AG04449 (cell line): ENCODE data around the gene TET2.

Source experiments
- CTCF ChIA-PET: fragments of 350-600 bp; formaldehyde crosslinking; extraction: SDS; loops from one replicate; lab custom pipeline; 2021; ENCODE audit warnings: antibody characterized with exemption; lab: Yijun Ruan, JAX
- POLR2A ChIA-PET: fragments of 400-600, 350-600 bp; formaldehyde crosslinking; extraction: SDS; loops from one replicate; lab custom pipeline; 2020; ENCODE audit warnings: antibody characterized with exemption, inconsistent platforms; lab: Yijun Ruan, JAX
- DNase-seq: peaks from one replicate; pipeline ENCODE4 v3.0.0-alpha.2; 2010; ENCODE audit warnings: low read depth, low spot score
- H3K4me3 ChIP-seq: 2 replicates; pipeline ENCODE4 v1.5.1; 2011; ENCODE audit warnings: low read depth, mild to moderate bottlenecking, control low read depth, low read length
- CTCF ChIP-seq: IDR thresholded peaks from one replicate; pipeline ENCODE4 v1.5.1; 2011; ENCODE audit warnings: mild to moderate bottlenecking, moderate library complexity, low read length, control low read depth, inconsistent platforms; ENCODE audit not compliant: insufficient read depth; ENCODE audit errors: missing control alignments

Gene TET2

DNA sequence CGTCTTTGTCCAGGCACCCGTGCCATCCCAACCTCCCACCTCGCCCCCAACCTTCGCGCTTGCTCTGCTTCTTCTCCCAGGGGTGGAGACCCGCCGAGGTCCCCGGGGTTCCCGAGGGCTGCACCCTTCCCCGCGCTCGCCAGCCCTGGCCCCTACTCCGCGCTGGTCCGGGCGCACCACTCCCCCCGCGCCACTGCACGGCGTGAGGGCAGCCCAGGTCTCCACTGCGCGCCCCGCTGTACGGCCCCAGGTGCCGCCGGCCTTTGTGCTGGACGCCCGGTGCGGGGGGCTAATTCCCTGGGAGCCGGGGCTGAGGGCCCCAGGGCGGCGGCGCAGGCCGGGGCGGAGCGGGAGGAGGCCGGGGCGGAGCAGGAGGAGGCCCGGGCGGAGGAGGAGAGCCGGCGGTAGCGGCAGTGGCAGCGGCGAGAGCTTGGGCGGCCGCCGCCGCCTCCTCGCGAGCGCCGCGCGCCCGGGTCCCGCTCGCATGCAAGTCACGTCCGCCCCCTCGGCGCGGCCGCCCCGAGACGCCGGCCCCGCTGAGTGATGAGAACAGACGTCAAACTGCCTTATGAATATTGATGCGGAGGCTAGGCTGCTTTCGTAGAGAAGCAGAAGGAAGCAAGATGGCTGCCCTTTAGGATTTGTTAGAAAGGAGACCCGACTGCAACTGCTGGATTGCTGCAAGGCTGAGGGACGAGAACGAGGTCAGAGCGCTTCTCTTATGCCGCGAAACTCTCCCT is at the start of gene TET2:
TSS of gene TET2 (plus strand) at position 601 of the 740 bp plus-strand sequence. CDS start 87,067 bp downstream, outside the sequence.
- POLR2A ChIA-PET, result interaction anchor here (0.5 to 2.0 kb wide), 4 partner anchors 59 to 327 kb away, joined by 3 to 12 read pairs (median 4); partner anchors contain the start of gene PPA2
- peak within 1 kb of the TSS; percentile 91 for H3K4me3 ChIP-seq

DNA sequence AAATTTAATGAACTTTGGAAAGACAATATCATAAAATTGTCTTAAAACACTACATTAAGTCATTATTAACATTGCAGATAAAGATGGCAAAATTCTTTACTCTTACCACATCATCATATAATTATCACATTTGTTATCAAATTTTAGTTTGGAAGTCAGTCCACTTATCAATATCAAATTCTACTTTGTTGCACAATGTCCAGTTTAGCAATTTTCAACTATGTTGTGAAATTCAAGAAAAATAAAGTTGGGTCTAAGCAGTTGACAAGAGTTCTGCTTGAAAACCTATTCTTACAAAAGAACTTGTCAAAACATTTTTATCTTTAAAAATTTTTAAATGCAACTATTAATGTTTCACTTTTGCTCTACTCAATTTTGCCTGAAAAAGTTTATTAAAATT is 44.7 kb upstream of the TET2 start:
- no peak overlapping the region for H3K4me3 ChIP-seq
- no peak for TF ChIP-seq CTCF
- ChIA-PET CTCF (no interaction called here), POLR2A (no interaction called here)
- DNase-seq, result no peak

More for the DNA sequence above, at the start of gene TET2:
- CTCF ChIA-PET, result interaction anchor here (0.6 to 1.5 kb wide), 4 partner anchors 10 to 327 kb away, joined by 3 to 8 read pairs (median 4); partner anchors contain the start of gene PPA2
- no peak for DNase-seq
- TF ChIP-seq CTCF, result peak; percentile 2

GRCh38 chr4:105106426-105106825 is 40.2 kb upstream of the TET2 start:
- no peak for TF ChIP-seq CTCF
- ChIA-PET CTCF (interaction anchor here (1.1 to 1.5 kb wide), 2 partner anchors 32 to 365 kb away, joined by 3 to 4 read pairs; no protein-coding TSS in a partner anchor), POLR2A (no interaction called here)
- DNase-seq, result no peak
- no peak overlapping the region for H3K4me3 ChIP-seq

DNA sequence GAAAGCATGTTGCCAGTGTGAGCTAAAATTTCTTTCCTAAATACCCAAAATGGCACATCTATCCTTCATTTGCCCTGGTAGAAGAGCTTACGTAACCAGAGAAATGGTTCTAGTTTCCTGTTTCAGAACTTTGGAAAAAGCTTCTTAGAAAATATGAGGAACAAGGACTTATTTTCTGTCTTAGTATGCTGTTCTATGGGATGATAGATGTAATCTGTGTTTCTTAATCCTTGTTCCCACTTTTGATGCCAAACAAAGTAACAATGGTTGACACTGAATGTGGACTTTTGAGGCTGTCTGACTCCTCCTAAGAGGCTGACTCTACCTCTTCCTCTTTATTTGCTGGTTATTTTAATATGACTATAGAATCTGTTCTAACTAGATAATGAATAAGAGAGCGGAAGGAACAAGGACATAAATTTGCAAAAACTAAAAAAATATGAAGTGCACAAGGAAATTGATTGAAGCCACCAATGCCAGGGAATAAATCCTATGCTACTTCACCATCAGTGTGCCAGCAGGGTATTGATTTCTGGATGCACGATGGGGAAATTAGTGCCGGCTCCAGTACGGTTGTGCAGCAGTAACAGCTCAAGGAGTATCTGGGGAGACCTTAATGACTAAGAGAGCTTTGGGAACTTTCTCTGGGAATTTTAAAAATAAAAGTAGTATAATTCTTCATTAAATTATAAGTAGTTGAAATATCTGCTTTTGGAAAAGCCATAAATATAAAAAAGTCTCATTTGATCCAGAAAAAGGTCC is 39.4 kb upstream of the TET2 start:
- TF ChIP-seq CTCF, result no peak
- ChIA-PET CTCF (interaction anchor here (0.9 to 1.5 kb wide), 4 partner anchors 13 to 366 kb away, joined by 3 to 4 read pairs (median 3); partner anchors contain the start of gene PPA2), POLR2A (no interaction called here)

DNA sequence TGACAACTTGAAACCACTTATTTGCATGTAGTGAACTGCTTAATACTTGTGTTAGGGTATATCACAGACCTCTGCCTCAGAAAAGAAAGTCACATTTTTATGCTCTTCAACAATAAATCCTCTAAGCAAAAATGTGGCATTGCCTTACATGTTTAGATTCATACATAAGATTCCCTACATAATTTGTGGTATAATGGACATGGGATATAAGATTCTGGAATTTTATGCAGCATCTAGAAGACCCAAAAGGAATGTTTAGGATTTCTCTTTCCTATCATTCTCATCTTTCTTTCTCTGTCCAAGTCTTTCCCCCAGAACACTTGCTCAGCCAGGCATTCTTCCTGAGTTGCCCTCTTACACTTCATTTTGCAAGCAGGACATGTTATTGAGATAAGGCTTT is 37.7 kb upstream of the TET2 start:
- ChIA-PET CTCF (no interaction called here), POLR2A (no interaction called here)
- no peak for TF ChIP-seq CTCF
- no peak for DNase-seq
- no peak overlapping the region for H3K4me3 ChIP-seq

More for the DNA sequence above, 39.4 kb upstream of the TET2 start:
- DNase-seq, result no peak
- no peak overlapping the region for H3K4me3 ChIP-seq

DNA sequence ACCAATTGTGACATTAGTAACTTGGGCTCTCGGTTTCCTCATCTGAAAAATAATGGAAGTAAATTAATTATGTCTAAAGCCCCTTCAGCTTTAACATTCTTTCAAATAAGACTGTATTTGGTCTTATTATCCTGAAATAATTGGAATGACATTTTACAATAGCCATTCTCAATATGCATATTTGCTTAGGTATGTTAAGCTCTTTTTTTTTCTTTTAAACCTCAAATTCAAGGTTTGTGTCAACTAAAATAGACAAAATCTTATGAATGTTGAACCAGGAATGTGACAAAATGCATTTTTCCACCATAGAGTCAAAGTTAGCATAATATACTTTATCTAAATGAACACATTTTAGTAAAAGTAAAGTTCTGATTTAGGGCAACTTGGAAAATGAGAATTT is 34.4 kb upstream of the TET2 start:
- DNase-seq, result no peak
- no peak for TF ChIP-seq CTCF
- ChIA-PET POLR2A (no interaction called here), CTCF (interaction anchor here (0.9 kb wide), 1 partner anchor 362 kb away, joined by 4 read pairs; the partner anchor contains the start of gene PPA2)
- H3K4me3 ChIP-seq, result no peak overlapping the region
